Epithelial cell of esophagus (primary cell): ENCODE measurements around the gene HP1BP3.

ENCODE experiments used
- DNase-seq: peaks from one replicate; pipeline ENCODE4 v3.0.0; 2010; ENCODE audit warnings: low read depth
- H3K4me3 ChIP-seq: 2 replicates; pipeline ENCODE4 v1.5.1; 2011; ENCODE audit warnings: mild to moderate bottlenecking, low read length, control low read depth
- CTCF ChIP-seq: IDR thresholded peaks from 2 replicates; pipeline ENCODE4 v1.5.1; 2011; ENCODE audit warnings: low read depth, mild to moderate bottlenecking, low read length, control low read depth, inconsistent platforms; ENCODE audit not compliant: insufficient read depth; ENCODE audit errors: missing control alignments

The HP1BP3 gene

DNA sequence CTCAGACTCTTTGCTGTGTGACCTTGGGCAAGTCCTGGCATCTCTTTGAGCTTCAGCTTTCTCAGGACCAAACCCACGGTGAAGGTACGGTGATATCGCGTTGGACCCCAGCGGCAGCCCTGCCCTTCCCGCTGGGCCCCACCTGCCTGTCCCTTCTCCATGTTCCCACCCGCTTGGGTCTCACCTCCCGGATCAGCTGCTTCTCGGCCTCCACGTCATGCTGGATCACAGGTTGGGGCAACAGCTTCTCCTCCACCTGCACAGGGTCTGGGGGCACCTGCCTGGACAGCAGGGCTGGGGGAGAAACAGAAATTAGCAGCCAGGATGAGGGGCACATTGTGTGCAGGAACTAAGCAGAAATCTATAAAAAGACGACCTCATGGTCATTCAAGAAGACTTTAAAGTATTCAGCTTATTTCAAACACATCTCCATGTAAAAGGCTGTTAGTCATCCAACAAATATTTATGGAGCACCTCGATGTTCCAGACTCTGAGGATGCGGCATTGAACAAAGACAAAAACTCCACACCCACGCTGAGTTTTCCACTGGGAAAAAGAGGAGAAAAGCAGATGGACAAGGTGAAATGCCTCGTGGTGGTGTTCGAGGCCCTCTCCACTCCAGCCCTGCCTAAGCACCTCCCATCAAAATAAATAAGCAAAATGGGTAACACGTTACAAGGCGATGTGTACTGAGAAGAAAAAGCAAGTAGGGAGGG is 88.8 kb downstream of the HP1BP3 start:
- no peak for TF ChIP-seq CTCF
- peak; percentile 34 for DNase-seq
- no peak overlapping the region for H3K4me3 ChIP-seq

- no peak overlapping the region for H3K4me3 ChIP-seq
- no peak for TF ChIP-seq CTCF
- DNase-seq: no peak
Observed at GRCh38 chr1:20697563-20697962, 89.5 kb downstream of the HP1BP3 start.

DNA sequence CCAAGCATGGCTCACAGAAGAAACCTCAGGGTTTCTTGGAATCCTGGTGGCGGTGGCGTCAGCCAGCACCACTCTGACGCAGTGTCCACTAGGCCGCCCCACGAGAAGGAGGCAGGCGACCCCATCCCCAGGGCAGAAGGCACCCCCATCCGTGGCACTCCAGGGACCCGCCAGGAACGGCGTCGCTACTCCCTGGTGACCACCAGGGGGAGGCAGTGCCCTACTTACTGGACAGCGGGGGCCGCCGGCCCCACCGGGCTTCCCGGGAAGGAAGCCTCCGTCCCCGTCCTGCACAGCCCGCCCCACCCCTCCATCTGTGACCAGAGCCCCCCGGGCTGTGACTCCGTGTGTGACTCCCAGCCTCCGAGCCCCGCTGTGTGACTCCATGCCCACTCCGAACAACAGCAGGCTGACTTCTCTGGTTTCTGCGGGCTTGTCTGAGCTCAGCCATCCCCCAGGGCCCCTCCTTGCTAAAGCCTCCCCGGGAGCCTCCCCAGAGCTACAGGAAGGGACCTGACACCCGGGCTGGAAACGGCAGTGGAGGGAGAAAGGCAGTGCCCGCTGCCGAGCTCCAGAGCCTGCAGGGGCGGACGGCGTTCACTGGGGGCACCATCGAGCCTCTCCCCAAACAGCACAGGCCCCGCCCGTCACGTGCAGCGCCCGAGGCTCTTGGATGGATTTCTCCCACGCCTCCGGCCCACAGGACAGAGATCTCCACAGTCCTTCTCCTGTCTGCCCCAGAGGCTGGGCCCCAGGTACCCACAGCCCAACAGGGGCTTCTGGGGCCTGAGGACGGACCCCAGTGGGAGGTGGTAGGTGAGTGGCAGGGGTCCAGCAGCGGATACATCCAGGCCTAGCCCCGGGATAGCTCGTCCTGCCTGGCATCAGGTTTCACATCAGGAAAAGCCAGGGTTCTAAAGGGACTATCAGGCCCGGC is 90.4 kb downstream of the HP1BP3 start:
- peak overlapping the region; percentile 52 for H3K4me3 ChIP-seq
- DNase-seq: peak; percentile 87
- TF ChIP-seq CTCF: peak; percentile 85

- TF ChIP-seq CTCF: no peak
- no peak overlapping the region for H3K4me3 ChIP-seq
- DNase-seq: no peak
Observed at GRCh38 chr1:20695515-20695914, 91.6 kb downstream of the HP1BP3 start.

- H3K4me3 ChIP-seq: no peak overlapping the region
- DNase-seq: no peak
- TF ChIP-seq CTCF: no peak
Observed at GRCh38 chr1:20693623-20694022, 93.5 kb downstream of the HP1BP3 start.
